Suprapubic skin (tissue), 4 donors: Measurements from ENCODE around the gene ARMH3. TPM values are rescaled to one million over a fixed set of nuclear protein-coding genes. Genes with fewer than 3 reads are reported as not detected.

Source experiments
- DNase-seq, 2 donors: peaks; one replicate each; pipeline ENCODE4 v3.0.0-alpha.2; 2019; ENCODE audit warnings: low spot score in 2 of 2
- H3K27ac ChIP-seq: fragments of 200-600 bp; sonication (generic); one replicate; pipeline ENCODE4 v1.5.1; 2019
- H3K27me3 ChIP-seq: fragments of 200-600 bp; sonication (generic); one replicate; pipeline ENCODE4 v1.5.1; 2019
- H3K36me3 ChIP-seq: fragments of 200-600 bp; sonication (generic); one replicate; pipeline ENCODE4 v1.5.1; 2019
- H3K4me1 ChIP-seq: fragments of 200-600 bp; sonication (generic); one replicate; pipeline ENCODE4 v1.5.1; 2019
- H3K4me3 ChIP-seq: fragments of 200-600 bp; sonication (generic); one replicate; pipeline ENCODE4 v1.5.1; 2019; ENCODE audit warnings: mild to moderate bottlenecking
- H3K9me3 ChIP-seq: fragments of 200-600 bp; sonication (generic); one replicate; pipeline ENCODE4 v1.5.1; 2019
- CTCF ChIP-seq, 2 donors: fragments of 200-600 bp in 1 of 2; fragments of 450-650 bp in 1 of 2; sonication (generic) in 1 of 2; IDR thresholded peaks; one replicate each; pipeline ENCODE4 v1.5.1; 2016 to 2019; ENCODE audit warnings: antibody characterized with exemption in 2 of 2, mild to moderate bottlenecking in 1 of 2, moderate library complexity in 1 of 2
- EP300 ChIP-seq: sonication (generic); formaldehyde crosslinking; IDR thresholded peaks from one replicate; pipeline ENCODE4 v1.6.1; 2017; ENCODE audit warnings: antibody characterized with exemption
- POLR2A ChIP-seq, 2 donors: fragments of 450-650 bp; IDR thresholded peaks; one replicate each; pipeline ENCODE4 v1.6.1; 2017; ENCODE audit warnings: antibody characterized with exemption in 2 of 2, mild to moderate bottlenecking in 2 of 2, moderate library complexity in 2 of 2
- POLR2AphosphoS5 ChIP-seq, 3 donors: sonication (generic); formaldehyde crosslinking; IDR thresholded peaks; one replicate each; pipeline ENCODE4 v1.6.1; 2017; ENCODE audit warnings: antibody characterized with exemption in 3 of 3
- WGBS: methylation state at CpG from one replicate; pipeline ENCODE4 v1.1.5; 2018; 5-methylcytosine and 5-hydroxymethylcytosine counted together
- total RNA-seq, 4 donors: library from RNA; depleted of rRNA; stranded (reverse); fragments of >200 nt; gene quantifications; one replicate each; pipeline ENCODE4 v1.1.0, GENCODE V29; 2016

ARMH3 gene
- total RNA-seq, 4 donors from 2014 or later, result 12.1 to 25.7 (median 20.4) TPM

- 71% methylated on average over 4 of the region's 4 CpGs for WGBS
Measured at GRCh38 chr10:101892782-101893391, 163.1 kb downstream of the ARMH3 start.

GRCh38 chr10:101889256-101890210 is 166.4 kb downstream of the ARMH3 start:
- Histone ChIP-seq H3K9me3 (no peaks in the 10 kb centered on the region), H3K27me3 (no peaks in the 10 kb centered on the region), H3K4me3 (no peak overlapping the region), H3K36me3 (peaks cover 10% of the 10 kb centered on the region), H3K4me1 (no peaks in the 10 kb centered on the region), H3K27ac (no peak overlapping the region)
- WGBS, result 67% methylated on average over 5 of the region's 5 CpGs
- TF ChIP-seq CTCF (IDR thresholded peaks at IDR 0.05) (peak; percentile 17 to 65), POLR2AphosphoS5 (IDR thresholded peaks at IDR 0.05) (no peak), POLR2A (IDR thresholded peaks at IDR 0.05) (no peak), EP300 (no peak)
- no peak for DNase-seq

More at GRCh38 chr10:101892782-101893391, 163.1 kb downstream of the ARMH3 start:
- no peaks in the 10 kb centered on the region for H3K9me3 ChIP-seq
- peaks cover 8% of the 10 kb centered on the region for H3K36me3 ChIP-seq
- no peak overlapping the region for H3K4me3 ChIP-seq
- no peaks in the 10 kb centered on the region for H3K27me3 ChIP-seq
- no peak for DNase-seq
- TF ChIP-seq POLR2AphosphoS5 (IDR thresholded peaks at IDR 0.05) (no peak), POLR2A (IDR thresholded peaks at IDR 0.05) (no peak), EP300 (no peak), CTCF (IDR thresholded peaks at IDR 0.05) (no peak)
- no peak overlapping the region for H3K27ac ChIP-seq
- H3K4me1 ChIP-seq, result no peaks in the 10 kb centered on the region

- Histone ChIP-seq H3K4me3 (no peak overlapping the region), H3K36me3 (peaks cover 10% of the 10 kb centered on the region), H3K9me3 (no peaks in the 10 kb centered on the region), H3K27ac (no peak overlapping the region), H3K4me1 (no peaks in the 10 kb centered on the region), H3K27me3 (no peaks in the 10 kb centered on the region)
- 93% methylated on average over 2 of the region's 2 CpGs for WGBS
- no peak for DNase-seq
- TF ChIP-seq CTCF (IDR thresholded peaks at IDR 0.05) (no peak), POLR2AphosphoS5 (IDR thresholded peaks at IDR 0.05) (no peak), EP300 (no peak), POLR2A (IDR thresholded peaks at IDR 0.05) (no peak)
Measured at GRCh38 chr10:101888251-101888949, 167.6 kb downstream of the ARMH3 start.

GRCh38 chr10:101887775-101888174 is 168.2 kb downstream of the ARMH3 start:
- Histone ChIP-seq H3K27me3 (no peaks in the 10 kb centered on the region), H3K9me3 (no peaks in the 10 kb centered on the region), H3K27ac (no peak overlapping the region), H3K4me3 (no peak overlapping the region), H3K4me1 (no peaks in the 10 kb centered on the region), H3K36me3 (peaks cover 10% of the 10 kb centered on the region)
- no peak for DNase-seq
- TF ChIP-seq POLR2A (IDR thresholded peaks at IDR 0.05) (no peak), POLR2AphosphoS5 (IDR thresholded peaks at IDR 0.05) (no peak), EP300 (no peak), CTCF (IDR thresholded peaks at IDR 0.05) (no peak)
- WGBS, result 92% methylated on average over 5 of the region's 5 CpGs
